H1 (cell line): ENCODE results near the gene FOXC2. TPM values are rescaled to one million over a fixed set of nuclear protein-coding genes. Genes with fewer than 3 reads are reported as not detected.

ENCODE experiments used
- CTBP2 ChIP-seq: IDR thresholded peaks from 2 replicates; pipeline ENCODE4 v1.7.0; 2011; ENCODE audit warnings: borderline replicate concordance, mild to moderate bottlenecking, moderate library complexity, mixed read lengths, low read length; ENCODE audit not compliant: insufficient read depth, insufficient read length
- KDM1A ChIP-seq: fragments of 200-600, 300-600 bp; sonication (generic); IDR thresholded peaks from 2 replicates; pipeline ENCODE4 v1.7.1; 2016; ENCODE audit warnings: mild to moderate bottlenecking, low read length, borderline replicate concordance
- polyA plus RNA-seq, 7 experiments: library from polyadenylated mRNA; depleted of rRNA in 3 of 7; stranded (reverse) in 5 of 7; unstranded in 2 of 7; fragments of >200 nt in 5 of 7; fragments of 200-250 nt in 2 of 7; gene quantifications; 1 replicate in 5 of 7; 2 replicates in 1 of 7; 4 replicates in 1 of 7; pipeline versions ENCODE4 v1.2.1 to v1.2.3, GENCODE V29; 2011 to 2013; ENCODE audit warnings: missing spikeins in 2 of 7, mixed read lengths in 2 of 7
- total RNA-seq: library from RNA; stranded (reverse); fragmentation: NEBNext Ultra II Directional; extraction: Animal tissue kit (Norgen Biotek cat#: 25700); gene quantifications from 2 replicates; pipeline ENCODE4 v1.2.1, GENCODE V29; 2021

FOXC2 gene
- total and polyA plus RNA-seq, 2 of the 8 experiments (the other 6 are each of a cell fraction or from before 2014, with no cell fraction given), result 0.09 TPM; not detected in 1

DNA sequence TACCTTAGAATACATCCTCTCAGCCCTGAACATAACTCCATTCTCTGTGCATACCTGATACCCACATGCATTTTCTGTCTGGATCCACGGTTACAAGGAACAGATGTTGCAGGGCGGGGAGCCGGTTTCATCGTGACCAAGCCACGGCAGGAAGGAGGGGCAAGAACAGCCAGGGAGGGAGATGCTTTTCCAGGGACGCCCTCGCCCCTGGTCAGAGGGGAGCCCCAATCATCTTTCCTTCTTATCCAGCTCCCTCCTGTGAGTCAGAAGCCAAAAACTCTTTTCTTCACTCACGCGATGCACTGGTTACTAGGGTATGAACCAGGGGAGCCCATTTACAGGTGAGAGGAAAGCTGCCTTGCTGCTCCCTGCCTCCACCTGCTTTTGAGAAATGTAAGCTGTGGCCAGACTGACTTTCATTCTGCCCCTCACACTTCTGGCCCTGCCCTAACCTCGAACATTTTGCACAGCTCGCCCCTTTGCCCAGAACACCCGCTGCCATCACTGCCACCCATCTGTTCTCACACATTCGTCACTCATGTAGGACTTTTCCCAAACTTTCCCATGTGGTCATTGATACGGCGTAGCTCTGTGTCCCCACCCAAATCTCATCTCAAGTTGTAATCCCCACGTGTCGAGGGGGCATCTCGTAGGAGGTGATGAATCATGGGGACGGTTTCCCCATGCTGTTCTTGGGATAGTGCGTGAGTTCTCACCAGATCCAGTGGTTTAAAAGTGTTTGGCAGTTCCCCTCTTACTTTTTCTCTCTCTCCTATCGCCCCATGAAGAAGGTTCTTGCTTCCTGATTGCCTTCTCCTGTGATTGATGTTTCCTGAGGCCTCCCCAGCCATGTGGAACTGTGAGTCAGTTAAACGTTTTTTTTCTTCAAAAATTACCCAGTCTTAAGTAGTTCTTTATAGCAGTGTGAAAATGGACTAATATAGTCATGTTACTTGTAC is 32.3 kb downstream of the FOXC2 start (continued):
- TF ChIP-seq KDM1A (no peak), CTBP2 (no peak)
